ENCODE measurements around the gene SUGT1.

SUGT1 gene

GRCh38 chr13:52738719-52739467, 86.3 kb downstream of the SUGT1 start:
- FAIRE-seq = no peak

GRCh38 chr13:52739468-52740071, 86.9 kb downstream of the SUGT1 start, which contains the start of gene CNMD:
Gene CNMD (minus strand): TSS chr13:52739820. CDS start chr13:52739701, 119 bp downstream.
- no peak for FAIRE-seq

- FAIRE-seq = no peak
Observed at GRCh38 chr13:52743569-52743968, 90.9 kb downstream of the SUGT1 start.

GRCh38 chr13:52743988-52744387, 91.4 kb downstream of the SUGT1 start:
- no peak for FAIRE-seq

DNA sequence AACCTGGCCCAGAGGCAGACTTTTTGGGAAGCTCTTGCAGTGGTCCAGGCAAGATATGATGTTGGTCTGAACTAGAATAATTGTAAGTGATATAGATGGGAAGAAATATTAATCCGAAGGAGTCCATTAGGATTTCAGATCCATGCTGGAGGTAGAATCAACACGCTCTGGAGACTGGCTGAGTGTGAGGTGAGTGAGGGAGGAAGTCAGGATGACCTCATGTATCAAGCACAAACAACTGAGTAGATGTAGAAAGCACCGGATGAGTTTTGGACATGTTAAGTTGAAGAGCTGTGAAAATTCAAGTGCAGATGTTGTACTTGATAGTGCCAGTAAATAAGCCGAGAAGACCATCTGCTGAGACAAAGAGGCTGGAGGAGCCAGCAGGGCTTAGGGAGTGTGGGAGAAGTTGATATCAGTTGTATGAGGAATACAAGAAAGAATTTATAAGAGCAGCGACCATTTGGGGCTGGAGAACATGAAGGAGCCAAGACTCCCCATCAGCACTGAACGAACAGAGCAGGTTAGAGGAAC, 92.3 kb downstream of the SUGT1 start:
- FAIRE-seq = no peak

GRCh38 chr13:52746141-52746540, 93.5 kb downstream of the SUGT1 start:
- FAIRE-seq = no peak

DNA sequence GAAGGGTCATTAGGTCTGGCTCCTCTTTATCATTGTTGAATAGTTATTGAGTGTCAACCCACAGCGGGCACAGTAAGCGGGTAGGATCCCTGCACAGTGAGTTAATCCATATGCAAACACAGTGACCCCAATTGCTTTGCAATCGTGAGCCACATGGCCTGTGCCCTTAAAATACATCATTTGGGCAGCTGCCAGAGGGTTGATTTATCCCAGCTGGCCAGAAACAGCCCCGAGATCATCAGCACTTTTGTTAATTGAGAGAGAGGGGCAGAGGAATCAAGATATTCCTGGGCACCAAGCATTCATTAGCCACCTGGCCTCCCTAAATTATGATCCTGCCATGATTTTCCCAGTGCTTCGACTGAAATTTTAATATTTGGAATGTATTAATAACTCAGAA, 96.8 kb downstream of the SUGT1 start:
- no peak for FAIRE-seq
